ENCODE measurements around the gene CASP8.
"Not testable (repeated sequence)": the region's sequence is repeated elsewhere in the genome, so short reads cannot be mapped to it uniquely, and the experiment has no call there.

CASP8 gene

DNA sequence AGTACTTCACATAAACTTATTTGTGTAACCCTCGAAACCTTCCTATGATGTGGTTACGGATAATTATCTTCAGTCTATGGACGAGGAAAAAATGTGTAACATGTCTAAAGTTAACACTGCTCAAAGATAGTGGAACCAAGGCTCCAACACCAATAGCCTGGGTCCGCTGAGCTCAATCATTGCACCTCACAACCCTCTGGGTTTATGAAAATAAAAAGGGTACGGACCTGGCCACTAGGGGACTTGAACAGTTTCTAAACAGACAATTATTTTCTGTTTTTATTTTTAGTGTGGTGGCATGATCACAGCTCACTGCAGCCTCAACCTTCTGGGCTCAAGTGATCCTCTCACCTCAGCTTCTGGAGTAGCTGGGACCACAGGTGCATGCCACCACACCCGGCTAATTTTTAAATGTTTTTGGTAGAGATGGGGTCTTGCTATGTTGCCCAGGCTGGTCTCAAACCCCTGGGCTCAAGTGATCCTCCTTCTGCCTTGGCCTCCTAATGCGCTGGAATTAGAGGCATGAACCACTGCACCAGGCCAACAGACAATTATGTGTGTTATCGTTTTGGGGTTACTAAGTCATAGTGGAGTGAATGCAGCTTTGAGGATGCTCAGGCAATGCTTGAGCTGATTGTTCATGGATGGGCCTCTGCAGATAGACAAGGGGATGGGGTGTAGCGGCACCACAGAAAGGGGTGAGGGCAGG is 10.1 kb downstream of the CASP8 start:
- DNase-seq (ENCODE audit: low spot score), result no peak

DNA sequence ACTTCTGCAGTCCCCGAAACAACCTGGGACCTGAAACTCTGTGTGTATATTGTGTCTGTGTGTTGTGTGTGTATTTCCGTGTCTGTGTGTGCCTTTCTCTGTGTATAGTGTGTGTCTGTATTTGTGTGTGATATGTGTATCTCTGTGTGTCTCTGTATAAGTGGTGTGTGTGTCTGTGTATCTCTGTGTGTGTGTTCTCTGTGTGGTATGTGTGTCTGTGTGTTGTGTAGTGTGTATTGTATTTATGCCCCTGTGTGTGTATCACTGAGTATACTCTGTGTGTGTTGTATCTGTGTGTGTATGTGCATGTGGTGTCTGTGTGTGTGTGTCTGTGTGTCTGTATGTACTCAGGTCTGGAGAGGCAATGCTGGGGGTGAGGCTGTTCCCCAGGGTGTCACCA is 11.6 kb downstream of the CASP8 start:
- no peak for DNase-seq (ENCODE audit: low spot score)

DNA sequence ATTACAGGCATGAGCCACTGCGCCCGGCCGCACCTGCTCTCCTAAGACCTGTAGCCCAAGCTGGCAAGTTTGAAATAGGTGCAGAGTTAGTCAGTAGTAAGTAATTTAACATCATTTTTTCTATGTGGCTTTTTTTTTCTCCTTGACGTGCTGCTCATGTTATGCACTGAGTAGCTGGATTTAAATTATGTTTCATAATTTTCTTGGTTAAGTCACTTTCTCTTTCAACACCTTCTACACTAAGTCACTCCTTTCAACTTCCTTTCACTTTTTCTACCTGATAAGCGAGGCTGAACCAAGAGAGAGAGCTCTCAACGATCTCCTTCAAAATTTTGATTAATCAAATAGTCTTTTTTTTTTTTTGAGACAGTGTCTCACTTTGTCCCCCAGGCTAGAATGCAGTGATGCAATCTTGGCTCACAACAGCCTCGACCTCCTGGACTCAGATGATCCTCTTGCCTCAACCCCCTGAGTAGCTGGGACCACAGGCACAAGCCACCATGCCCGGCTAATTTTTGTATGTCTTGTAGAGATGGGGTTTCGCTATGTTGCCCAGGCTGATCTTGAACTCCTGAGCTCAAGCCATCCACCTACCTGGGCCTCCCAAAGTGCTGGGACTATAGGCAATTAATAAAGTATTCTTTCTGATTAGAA is 13.1 kb downstream of the CASP8 start:
- DNase-seq (ENCODE audit: low spot score), result no peak

DNA sequence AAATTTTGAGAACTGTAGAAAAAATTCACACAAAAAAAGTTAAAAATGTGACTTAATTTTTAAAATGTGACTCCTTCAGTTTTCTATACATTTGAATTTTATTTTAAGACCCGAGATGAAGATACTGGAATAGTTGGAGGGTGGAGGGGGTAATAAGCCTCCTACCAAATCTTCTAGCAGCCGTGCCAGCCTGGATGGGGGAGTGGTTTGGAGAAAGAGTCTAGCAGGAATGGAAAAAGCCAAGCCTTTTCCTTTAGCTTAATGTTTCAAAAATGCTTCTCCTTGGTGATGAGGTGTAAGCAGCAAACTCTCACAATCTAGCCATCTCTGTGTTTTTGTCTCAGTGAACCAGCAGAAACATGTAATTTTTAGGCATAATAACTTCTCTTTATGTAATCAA is 14.7 kb downstream of the CASP8 start:
- DNase-seq (ENCODE audit: low spot score), result no peak

DNA sequence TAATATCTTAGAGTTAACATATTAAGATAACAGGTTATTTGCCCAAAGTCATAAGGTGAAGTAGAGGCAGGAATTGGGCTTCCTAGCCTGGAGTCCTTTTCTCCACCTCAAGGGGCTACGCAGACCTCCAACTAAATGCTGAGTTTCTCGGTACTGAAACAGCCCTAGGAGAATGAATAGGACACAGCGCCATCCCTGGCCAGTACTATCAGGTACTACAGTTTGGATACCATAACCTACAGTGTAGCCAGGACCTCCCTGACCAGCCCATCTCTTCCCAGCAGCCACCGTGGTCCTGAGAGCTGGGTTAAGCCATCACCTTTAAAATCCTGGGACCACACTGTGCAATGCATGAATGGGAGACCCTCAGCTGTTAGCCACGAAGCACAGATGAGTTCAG is 15.7 kb downstream of the CASP8 start:
- no peak for DNase-seq (ENCODE audit: low spot score)

DNA sequence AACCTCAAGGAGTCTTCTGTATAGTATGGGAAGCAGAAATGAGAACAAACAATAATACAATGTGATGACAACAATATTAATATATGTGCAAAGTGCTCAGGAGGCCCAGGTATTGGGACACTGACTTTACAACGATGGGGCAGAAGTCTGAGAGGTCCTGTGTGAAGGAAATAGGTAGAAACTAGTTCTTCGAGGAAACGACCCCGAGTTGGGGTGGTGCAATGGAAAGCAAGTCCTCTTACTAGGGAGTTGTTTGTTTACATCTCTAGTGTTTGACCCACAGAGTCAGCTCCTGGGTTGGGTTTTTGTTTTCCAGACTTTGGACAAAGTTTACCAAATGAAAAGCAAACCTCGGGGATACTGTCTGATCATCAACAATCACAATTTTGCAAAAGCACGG is 16.2 kb downstream of the CASP8 start:
- no peak for DNase-seq (ENCODE audit: low spot score)

DNA sequence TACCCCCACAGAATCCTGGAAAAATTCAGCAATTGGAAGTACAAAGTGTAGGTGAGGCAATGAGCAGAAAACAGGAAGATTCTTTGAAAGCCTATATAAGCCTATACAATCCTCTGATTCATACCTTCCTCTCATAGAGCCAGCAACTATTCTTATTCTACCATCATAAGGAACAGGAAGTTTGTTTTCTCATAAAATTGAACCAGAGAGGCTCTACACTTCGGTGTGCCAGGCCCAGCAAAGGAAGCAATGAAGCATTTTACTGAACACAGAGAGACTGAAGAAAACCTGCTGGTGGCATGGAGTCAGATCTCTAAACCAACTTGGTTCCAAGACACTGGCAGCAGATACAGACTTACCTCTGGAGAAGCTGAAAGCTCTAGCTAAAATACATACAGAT is 18.7 kb downstream of the CASP8 start:
- no peak for DNase-seq (ENCODE audit: low spot score)

DNA sequence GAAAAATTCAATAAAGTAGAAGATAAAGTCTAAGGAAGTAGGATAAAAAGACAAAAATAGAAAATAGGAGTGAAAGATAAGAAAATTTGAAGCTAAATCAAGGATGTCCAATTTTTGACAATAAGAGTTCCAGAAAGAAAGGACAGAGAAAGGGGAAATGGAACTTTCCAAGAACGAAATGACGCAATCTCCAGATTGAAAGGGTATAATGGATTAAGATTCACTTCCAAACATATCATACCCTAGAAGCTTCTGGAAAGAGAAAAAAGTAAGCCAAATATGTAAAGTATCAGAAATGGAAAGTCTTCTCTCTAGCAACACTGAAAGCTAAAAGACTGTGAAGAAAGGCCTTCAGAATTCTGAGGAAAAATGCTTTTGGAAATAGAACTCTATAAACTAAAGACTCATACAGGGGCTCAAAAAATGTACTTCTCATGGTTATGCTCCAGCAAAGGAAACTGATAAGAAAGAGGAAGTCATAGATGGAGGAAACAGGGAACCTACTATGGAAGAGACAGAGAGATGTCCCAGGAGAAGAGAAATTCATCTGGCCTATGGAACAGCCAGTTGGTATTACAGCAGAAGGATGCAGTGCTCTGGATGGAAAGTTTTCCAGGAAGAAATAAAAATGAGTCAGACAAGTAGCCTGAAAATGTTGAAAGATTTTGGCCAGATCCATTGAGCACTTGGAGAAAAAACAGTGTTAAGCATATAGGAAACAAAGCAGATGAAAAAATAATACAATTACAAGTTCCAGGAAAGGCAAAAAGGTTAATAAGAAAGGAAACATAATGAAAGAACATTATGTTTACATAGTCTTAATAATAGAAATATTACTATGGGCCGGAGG is 20.1 kb downstream of the CASP8 start:
- no peak for DNase-seq (ENCODE audit: low spot score)

DNA sequence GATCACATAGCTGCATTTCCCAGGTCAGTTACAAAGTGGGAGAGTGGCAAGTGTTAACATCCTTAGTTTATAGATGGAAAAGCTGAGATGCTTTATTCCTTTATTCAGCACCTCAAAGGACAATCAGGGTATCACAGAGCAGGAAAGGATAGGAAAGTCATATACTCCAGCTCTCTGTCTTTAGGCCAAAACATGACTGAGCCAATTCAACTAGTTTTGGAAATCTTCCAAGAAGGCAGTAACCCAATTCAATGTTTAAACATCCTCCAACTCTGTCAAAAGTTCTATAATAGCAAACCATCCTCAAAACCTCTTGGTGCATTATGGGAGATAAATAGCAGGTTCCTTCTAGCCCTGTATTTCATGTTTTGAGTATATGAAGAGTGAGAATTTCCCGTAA is 25.2 kb downstream of the CASP8 start:
- DNase-seq (ENCODE audit: low spot score), result no peak

DNA sequence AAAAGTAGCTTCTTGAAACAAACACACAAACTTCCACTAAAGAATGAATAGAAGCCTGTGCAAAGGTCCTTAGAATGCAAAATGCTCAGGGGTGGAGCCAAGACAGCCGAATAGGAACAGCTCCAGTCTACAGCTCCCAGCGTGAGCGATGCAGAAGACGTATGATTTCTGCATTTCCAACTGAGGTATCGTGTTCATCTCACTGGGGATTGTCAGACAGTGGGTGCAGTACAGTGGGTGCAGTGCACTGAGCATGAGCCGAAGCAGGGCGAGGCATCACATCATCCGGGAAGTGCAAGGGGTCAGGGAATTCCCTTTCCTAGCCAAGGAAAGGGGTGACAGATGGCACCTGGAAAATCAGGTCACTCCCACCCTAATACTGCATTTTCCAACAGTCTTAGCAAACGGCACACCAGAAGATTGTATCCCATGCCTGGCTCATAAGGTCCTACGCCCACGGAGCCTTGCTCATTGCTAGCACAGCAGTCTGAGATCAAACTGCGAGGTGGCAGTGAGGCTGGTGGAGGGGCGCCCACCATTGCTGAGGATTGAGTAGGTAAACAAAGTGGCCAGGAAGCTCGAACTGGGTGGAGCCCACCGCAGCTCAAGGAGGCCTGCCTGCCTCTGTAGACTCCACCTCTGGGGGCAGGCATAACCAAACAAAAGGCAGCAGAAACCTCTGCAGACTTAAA is 30.3 kb downstream of the CASP8 start:
- not testable (repeated sequence) for DNase-seq (ENCODE audit: low spot score)

DNA sequence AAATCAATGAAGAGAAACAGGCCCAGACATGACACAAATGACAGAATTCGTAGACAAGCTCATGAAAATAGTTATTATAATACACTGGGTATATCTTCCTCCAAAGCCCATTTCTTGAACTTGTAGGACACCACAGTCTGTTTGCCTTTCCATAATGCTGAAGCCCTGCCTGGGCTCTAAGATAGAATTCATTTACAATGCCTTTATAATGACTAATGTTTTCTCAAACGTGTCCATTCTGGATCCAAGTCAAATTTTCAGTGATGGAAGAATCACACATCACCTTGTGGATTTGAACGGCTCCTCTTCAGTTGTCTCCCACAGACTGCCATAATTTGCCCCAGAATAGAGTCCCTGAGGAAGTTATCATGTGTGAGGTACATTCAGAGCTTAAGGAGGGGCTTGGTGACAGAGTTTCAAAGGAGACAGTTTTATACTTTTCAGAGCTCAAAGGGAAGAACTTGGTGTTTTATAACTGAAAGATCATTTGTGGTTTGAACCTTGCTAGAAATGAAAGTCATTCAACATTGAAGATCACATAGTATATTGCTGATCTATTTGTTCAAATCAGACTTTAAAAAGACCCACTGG is 38.2 kb downstream of the CASP8 start:
- DNase-seq (ENCODE audit: low spot score), result no peak

DNA sequence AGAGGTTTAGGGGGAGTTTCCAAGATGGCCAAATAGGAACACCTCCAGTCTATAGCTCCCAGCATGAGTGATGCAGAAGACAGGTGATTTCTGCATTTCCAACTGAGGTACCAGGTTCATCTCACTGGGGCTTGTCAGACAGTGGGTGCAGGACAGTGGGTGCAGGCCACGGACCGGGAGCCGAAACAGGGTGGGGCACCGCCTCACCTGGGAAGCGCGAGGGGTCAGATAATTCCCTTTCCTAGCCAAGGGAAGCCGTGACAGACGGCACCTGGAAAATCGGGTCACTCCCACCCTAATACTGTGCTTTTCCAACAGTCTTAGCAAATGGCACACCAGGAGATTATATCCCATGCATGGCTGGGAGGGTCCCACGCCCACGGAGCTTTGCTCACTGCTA is 39.6 kb downstream of the CASP8 start:
- not testable (repeated sequence) for DNase-seq (ENCODE audit: low spot score)

DNA sequence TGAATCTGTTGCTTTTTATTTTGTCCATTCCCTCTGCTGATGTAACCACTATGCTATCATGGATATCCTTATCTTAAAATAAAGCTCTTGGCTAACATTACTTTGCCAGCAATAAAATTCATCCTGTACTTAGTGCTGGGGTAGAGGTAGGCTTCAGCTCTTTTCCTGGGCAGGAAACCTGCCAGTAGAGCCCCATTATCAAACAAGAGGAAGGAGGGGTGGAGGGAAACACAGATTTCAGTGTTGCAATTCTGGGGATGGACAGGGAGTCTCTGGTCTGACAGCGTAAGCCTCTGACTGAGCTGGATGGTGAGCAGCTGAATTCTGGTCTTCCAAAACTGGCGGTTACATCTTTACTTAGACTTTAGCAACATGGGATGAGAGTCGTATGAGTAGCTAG is 47.5 kb downstream of the CASP8 start:
- DNase-seq (ENCODE audit: low spot score), result no peak

DNA sequence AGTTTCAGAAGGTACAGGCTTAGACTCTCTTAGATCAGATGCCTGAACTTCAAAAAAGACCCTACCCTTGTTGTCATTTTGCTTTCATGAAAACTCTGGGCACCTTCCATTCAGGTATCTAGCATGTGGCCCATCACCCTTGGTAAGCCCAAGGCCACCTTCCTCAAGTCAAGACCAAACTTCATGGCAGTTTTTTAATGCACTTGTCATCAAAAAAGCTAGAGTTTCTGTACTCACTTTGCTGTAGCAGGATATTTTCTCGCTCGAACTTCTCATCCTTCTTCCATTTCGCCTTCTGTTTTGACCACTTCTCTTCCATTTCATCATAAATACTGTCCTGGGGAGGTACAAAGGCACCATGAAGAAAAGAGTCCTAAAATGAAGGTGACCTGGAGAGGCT is 48.6 kb downstream of the CASP8 start:
- no peak for DNase-seq (ENCODE audit: low spot score)

DNA sequence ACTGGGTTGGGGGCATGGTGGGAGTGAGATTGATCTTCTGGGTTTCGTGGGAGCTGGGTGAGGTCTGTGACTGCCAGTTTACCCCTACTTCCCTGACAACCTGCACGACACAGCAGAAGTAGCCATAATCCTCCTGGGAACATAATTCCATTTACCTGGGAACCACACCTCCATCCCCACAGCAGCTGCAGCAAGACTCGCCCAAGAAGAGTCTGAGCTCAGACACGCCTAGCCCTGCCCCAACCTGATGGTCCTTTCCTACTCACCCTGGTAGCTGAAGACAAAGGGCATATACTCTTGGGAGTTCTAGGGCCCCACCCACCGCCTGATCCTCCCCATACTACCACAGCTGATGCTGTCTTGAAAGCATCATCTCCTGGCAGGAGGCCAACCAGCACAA is 53.0 kb downstream of the CASP8 start:
- DNase-seq (ENCODE audit: low spot score), result no peak

DNA sequence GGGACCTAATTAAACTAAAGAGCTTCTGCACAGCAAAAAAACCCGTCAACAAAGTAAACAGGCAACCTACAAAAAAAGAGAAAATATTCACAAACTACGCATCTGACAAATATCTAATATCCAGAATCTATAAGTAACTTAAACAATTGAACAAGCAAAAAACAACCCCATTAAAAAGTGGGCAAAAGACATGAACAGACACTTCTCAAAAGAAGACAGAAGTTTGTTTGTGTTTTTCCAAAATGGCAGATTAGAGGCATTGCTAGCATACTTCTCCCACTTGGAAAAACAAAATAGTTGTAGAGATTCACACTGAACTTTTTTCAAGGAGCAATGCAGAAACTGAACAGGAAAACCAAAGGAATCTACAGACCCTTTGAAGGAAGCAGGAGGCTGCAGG is 59.2 kb downstream of the CASP8 start:
- DNase-seq (ENCODE audit: low spot score), result no peak

DNA sequence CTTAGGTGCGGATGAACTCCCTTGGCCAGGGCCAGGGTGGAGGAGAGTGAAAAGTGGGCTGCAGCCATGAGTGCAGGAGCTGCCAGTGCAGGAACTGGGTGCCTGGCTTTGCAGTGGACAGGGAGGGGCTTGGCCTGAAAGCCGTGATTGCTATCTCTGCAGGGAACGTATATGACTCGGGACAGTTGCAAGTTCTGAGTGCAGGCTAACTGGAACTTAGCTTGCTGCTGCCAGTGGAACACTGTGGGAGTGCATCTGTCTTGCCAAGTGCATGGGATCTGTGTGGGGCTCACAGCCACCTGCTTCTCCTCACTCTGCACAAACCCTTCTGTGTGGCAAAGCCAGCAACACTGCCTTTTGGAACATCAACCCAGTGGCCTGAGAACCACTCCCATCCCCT is 59.9 kb downstream of the CASP8 start:
- DNase-seq (ENCODE audit: low spot score), result no peak

DNA sequence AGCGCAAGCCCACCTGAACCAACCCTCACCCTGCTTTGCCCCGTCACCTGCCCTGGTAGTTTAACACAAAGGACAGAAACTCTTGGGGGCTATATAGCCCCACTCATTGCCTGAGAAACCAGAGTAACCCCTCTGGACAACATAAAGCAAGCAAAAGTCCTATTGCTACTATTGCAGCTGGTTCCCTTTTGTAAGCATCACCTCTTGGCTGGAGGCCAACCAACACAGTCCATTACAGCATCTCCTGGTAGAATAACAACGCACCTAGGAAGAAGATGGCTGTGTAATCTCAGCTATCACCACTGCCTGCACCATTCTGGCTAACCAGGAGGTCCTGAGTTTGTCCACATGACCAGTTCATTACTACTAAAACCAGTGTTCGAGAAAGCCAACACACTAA is 60.4 kb downstream of the CASP8 start:
- no peak for DNase-seq (ENCODE audit: low spot score)

DNA sequence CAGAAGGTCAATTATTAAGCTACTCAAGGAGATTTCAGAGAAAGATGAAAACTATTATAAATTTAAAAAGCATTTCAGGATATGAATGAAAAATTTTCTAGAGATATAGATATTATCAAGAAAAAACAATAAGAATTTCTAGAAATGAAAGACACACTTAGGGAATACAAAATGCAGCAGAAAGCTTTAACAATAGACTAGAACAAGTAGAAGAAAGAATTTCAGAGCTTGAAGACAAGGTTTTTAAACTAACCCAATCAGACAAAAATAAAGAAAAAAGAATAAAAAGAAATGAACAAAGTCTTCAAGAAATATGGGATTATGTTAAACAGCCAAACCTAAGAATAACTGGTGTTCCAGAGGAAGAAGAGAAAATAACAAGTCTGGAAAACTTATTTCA is 62.4 kb downstream of the CASP8 start:
- DNase-seq (ENCODE audit: low spot score), result no peak

DNA sequence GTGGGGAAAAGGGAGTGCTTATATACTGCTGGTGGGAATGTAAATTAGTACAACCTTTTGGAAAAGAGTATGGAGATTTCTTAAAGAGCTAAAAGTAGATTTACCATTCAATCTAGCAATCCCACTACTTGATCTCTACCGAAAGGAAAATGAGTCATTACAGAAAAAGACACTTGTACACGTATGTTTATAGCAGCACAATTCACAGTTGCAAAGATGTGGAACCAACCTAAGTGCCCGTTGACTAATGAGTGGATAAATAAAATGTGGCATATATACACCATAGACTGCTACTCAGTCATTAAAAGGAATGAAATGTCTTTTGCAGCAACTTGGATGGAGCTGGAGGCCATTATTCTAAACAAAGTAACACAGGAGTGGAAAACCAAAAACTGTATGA is 67.3 kb downstream of the CASP8 start:
- DNase-seq (ENCODE audit: low spot score), result no peak

DNA sequence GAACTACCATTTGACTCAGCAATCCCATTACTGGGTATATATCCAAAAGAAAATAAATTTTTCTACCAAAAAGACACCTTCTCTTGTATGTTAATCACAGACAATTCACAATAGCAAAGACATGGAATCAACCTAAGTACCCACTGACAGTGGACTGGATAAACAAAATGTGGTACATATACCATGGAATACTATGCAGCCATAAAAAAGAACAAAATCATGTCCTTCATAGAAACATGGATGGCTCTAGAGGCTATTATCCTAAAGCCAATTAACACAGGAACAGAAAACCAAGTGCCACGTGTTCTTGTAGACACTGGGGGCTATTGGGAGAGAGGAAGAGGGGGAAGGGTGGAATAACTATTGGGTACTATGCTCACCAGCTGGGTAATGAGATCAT is 69.1 kb downstream of the CASP8 start:
- DNase-seq (ENCODE audit: low spot score), result no peak

Measured in cerebellar cortex (tissue), 1 donor.